Lower leg skin (tissue), 4 donors: ENCODE results near the gene AURKA. TPM values are rescaled to one million over a fixed set of nuclear protein-coding genes. Genes with fewer than 3 reads are reported as not detected.

Experiments
- DNase-seq, 2 donors: peaks; one replicate each; pipeline ENCODE4 v3.0.0-alpha.2; 2019; ENCODE audit warnings: low spot score in 2 of 2
- H3K4me3 ChIP-seq: fragments of 200-600 bp; sonication (generic); 2 replicates; pipeline ENCODE4 v1.5.1; 2017; ENCODE audit warnings: mild to moderate bottlenecking, low read depth; ENCODE audit not compliant: poor library complexity, severe bottlenecking
- CTCF ChIP-seq, 3 donors: fragments of 450-650 bp; IDR thresholded peaks; one replicate each; pipeline ENCODE4 v1.5.1; 2016; ENCODE audit warnings: antibody characterized with exemption in 3 of 3, mild to moderate bottlenecking in 3 of 3, moderate library complexity in 2 of 3
- POLR2A ChIP-seq, 2 donors: fragments of 450-650 bp; IDR thresholded peaks; one replicate each; pipeline ENCODE4 v1.6.1; 2016 to 2017; ENCODE audit warnings: antibody characterized with exemption in 2 of 2, mild to moderate bottlenecking in 1 of 2, moderate library complexity in 1 of 2
- WGBS, 2 donors: methylation state at CpG; one replicate each; pipeline ENCODE4 v1.1.5; 2018; 5-methylcytosine and 5-hydroxymethylcytosine counted together
- intact Hi-C: fragments of 100-400 bp; cut with DNase I; formaldehyde crosslinking; loops from one replicate; pipeline ENCODE4 v1.15.0; 2023; ENCODE audit warnings: low total_unique reads
- total RNA-seq, 4 donors: library from RNA; depleted of rRNA; stranded (reverse); fragments of >200 nt; gene quantifications; one replicate each; pipeline ENCODE4 v1.1.0, GENCODE V29; 2016

Gene AURKA
- total RNA-seq, 4 donors from 2014 or later, result 3.9 to 8.7 (median 5.9) TPM

- intact Hi-C loops, result no loop called here
- no peak overlapping the region for H3K4me3 ChIP-seq
- DNase-seq, result no peak
- 79 to 83% methylated on average over 6 of the region's 6 CpGs for WGBS, 2 donors
- no peak for TF ChIP-seq CTCF (IDR thresholded peaks at IDR 0.05)
- TF ChIP-seq POLR2A (IDR thresholded peaks at IDR 0.05), result no peak
These were observed 23.5 kb downstream of the AURKA start for GRCh38 chr20:56368351-56369134.

- DNase-seq, result no peak
- TF ChIP-seq CTCF (IDR thresholded peaks at IDR 0.05) (no peak), POLR2A (IDR thresholded peaks at IDR 0.05) (no peak)
- intact Hi-C loops, result no loop called here
- WGBS, 2 donors, result 88 to 92% methylated on average over 6 of the region's 6 CpGs
- no peak overlapping the region for H3K4me3 ChIP-seq
These were observed 28.5 kb downstream of the AURKA start for GRCh38 chr20:56363491-56363890.

- TF ChIP-seq POLR2A (IDR thresholded peaks at IDR 0.05) (no peak), CTCF (IDR thresholded peaks at IDR 0.05) (no peak)
- intact Hi-C loops, result no loop called here
- DNase-seq, result no peak
- no peak overlapping the region for H3K4me3 ChIP-seq
- 56 to 67% methylated on average over 8 of the region's 8 CpGs for WGBS, 2 donors
These were observed 29.1 kb downstream of the AURKA start for GRCh38 chr20:56362833-56363413.

- intact Hi-C loops, result no loop called here
- no peak for DNase-seq
- H3K4me3 ChIP-seq, result no peak overlapping the region
- TF ChIP-seq POLR2A (IDR thresholded peaks at IDR 0.05) (no peak), CTCF (IDR thresholded peaks at IDR 0.05) (no peak)
- 76 to 87% methylated on average over 8 of the region's 8 CpGs for WGBS, 2 donors
These were observed 30.1 kb downstream of the AURKA start for GRCh38 chr20:56361900-56362299.

GRCh38 chr20:56360908-56361205 is 31.2 kb downstream of the AURKA start:
- WGBS, 2 donors, result 72 to 79% methylated on average over 8 of the region's 8 CpGs
- DNase-seq, result no peak
- intact Hi-C loops, result no loop called here
- no peak for TF ChIP-seq CTCF (IDR thresholded peaks at IDR 0.05)
- TF ChIP-seq POLR2A (IDR thresholded peaks at IDR 0.05), result no peak
- H3K4me3 ChIP-seq, result no peak overlapping the region
